WTC11 (cell line): ENCODE data around the gene CRYBA2. TPM values are rescaled to one million over a fixed set of nuclear protein-coding genes. Genes with fewer than 3 reads are reported as not detected.

Experiments used
- ATAC-seq: fragments of 200-7000 bp; cut with Tn5 transposase; 2 replicates; pipeline ENCODE4 v1.10.0; 2021; ENCODE audit warnings: mild to moderate bottlenecking, moderate library complexity
- CTCF ChIA-PET: fragments of 300-600 bp; sonication (Branson Sonifier 250); formaldehyde crosslinking; loops from one replicate; lab custom pipeline; 2021; ENCODE audit warnings: antibody characterized with exemption; lab: Charles Lee
- POLR2A ChIA-PET: fragments of 350-600 bp; sonication (Branson Sonifier 250); formaldehyde crosslinking; loops from one replicate; lab custom pipeline; 2021; ENCODE audit warnings: antibody characterized with exemption; lab: Charles Lee
- DNase-seq: peaks from one replicate; pipeline ENCODE4 v3.0.0; 2021; ENCODE audit warnings: low spot score
- H3K27ac Mint-ChIP-seq: 2 replicates; pipeline ENCODE4 v1.8.0; 2021; ENCODE audit warnings: mixed read lengths
- H3K27me3 Mint-ChIP-seq: 2 replicates; pipeline ENCODE4 v1.8.0; 2021; ENCODE audit warnings: low read depth, mild to moderate bottlenecking, moderate library complexity, mixed read lengths
- H3K36me3 Mint-ChIP-seq: 2 replicates; pipeline ENCODE4 v1.8.0; 2021; ENCODE audit warnings: mixed read lengths
- H3K4me1 Mint-ChIP-seq: 2 replicates; pipeline ENCODE4 v1.8.0; 2022; ENCODE audit warnings: mixed read lengths
- H3K4me3 Mint-ChIP-seq: 2 replicates; pipeline ENCODE4 v1.8.0; 2021; ENCODE audit warnings: mild to moderate bottlenecking, moderate library complexity, mixed read lengths
- H3K9me3 Mint-ChIP-seq: 2 replicates; pipeline ENCODE4 v1.8.0; 2021; ENCODE audit warnings: mixed read lengths
- HMGA2 ChIP-seq: fragments of 250-450 bp; sonication (Bioruptor Pico); IDR thresholded peaks from 2 replicates; pipeline ENCODE4 v1.4.0; 2021; ENCODE audit warnings: mild to moderate bottlenecking, moderate library complexity
- NFE2L1 ChIP-seq: sonication (generic); formaldehyde crosslinking; IDR thresholded peaks from 2 replicates; pipeline ENCODE4 v1.8.1; 2023; ENCODE audit warnings: missing genetic modification reagents
- NR2C2 ChIP-seq: sonication (generic); formaldehyde crosslinking; IDR thresholded peaks from 2 replicates; pipeline ENCODE4 v1.8.0; 2022; ENCODE audit warnings: mild to moderate bottlenecking, missing genetic modification reagents
- NR3C1 ChIP-seq: sonication (generic); formaldehyde crosslinking; conservative IDR thresholded peaks from 2 replicates; pipeline ENCODE4 v1.8.1; 2023; ENCODE audit warnings: low read depth, mild to moderate bottlenecking, missing genetic modification reagents
- OVOL2 ChIP-seq: fragments of 250-450 bp; sonication (Bioruptor Pico); IDR thresholded peaks from 2 replicates; pipeline ENCODE4 v1.9.0; 2021; ENCODE audit warnings: mild to moderate bottlenecking, borderline replicate concordance
- PRRX2 ChIP-seq: fragments of 250-450 bp; sonication (Bioruptor Pico); IDR thresholded peaks from 2 replicates; pipeline ENCODE4 v1.8.0; 2021; ENCODE audit warnings: mild to moderate bottlenecking
- total RNA-seq: library from RNA; stranded (reverse); gene quantifications from 3 replicates; pipeline ENCODE4 v1.2.3, GENCODE V29; 2021
- TF ChIP-seq, protein P1 (sequence below): sonication (generic); formaldehyde crosslinking; IDR thresholded peaks from 2 replicates; pipeline ENCODE4 v1.8.0; 2022; ENCODE audit warnings: mild to moderate bottlenecking, missing genetic modification reagents
- TF ChIP-seq, protein P2 (sequence below): sonication (generic); formaldehyde crosslinking; IDR thresholded peaks from 2 replicates; pipeline ENCODE4 v1.8.1; 2023; ENCODE audit warnings: mild to moderate bottlenecking, missing genetic modification reagents, borderline replicate concordance
- TF ChIP-seq, protein P3 (sequence below): sonication (generic); formaldehyde crosslinking; IDR thresholded peaks from 2 replicates; pipeline ENCODE4 v1.8.1; 2022; ENCODE audit warnings: mild to moderate bottlenecking, missing genetic modification reagents, moderate library complexity, borderline replicate concordance
- TF ChIP-seq, protein P4 (sequence below): sonication (generic); formaldehyde crosslinking; conservative IDR thresholded peaks from 2 replicates; pipeline ENCODE4 v1.8.1; 2023; ENCODE audit warnings: mild to moderate bottlenecking, low read depth, missing genetic modification reagents, moderate library complexity

Gene CRYBA2
- total RNA-seq, 1 experiment from 2014 or later = not detected

DNA sequence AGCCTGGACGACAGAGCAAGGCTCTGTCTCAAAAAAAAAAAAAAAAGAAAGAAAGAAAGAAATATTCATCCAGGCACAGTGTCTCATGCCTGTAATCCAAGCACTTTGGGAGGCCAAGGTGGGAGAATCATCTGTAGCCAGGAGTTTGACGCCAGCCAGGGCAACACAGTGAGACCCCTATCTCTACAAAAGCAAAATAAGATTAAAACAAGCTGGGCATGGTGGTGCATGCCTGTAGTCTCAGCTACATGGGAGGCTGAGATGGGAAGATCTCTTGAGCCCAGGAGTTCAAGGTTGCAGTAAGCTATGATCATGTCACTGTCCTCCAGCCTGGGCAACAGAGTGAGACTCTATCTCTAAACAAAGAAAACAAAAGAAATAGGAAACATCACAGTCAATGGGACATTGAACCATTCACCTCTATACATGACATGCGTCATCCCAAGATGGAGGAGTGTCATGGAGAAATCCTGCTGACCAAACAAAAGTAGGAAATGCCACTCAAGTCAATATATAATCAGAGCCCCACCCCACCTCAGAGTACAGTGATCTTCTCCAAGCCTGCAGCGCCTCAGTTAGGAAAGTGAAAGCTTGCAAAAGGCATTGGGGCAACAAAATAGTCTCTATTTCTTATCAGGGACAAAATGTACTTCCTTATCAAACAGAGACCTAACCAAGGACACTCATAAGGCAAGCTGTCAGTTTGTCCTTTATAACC, 18.0 kb downstream of the CRYBA2 start (continued):
- TF ChIP-seq, protein P1, sequence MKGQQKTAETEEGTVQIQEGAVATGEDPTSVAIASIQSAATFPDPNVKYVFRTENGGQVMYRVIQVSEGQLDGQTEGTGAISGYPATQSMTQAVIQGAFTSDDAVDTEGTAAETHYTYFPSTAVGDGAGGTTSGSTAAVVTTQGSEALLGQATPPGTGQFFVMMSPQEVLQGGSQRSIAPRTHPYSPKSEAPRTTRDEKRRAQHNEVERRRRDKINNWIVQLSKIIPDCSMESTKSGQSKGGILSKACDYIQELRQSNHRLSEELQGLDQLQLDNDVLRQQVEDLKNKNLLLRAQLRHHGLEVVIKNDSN (CRISPR knock-in tag) = no peak
- TF ChIP-seq NR3C1 (CRISPR knock-in tag) = no peak

DNA sequence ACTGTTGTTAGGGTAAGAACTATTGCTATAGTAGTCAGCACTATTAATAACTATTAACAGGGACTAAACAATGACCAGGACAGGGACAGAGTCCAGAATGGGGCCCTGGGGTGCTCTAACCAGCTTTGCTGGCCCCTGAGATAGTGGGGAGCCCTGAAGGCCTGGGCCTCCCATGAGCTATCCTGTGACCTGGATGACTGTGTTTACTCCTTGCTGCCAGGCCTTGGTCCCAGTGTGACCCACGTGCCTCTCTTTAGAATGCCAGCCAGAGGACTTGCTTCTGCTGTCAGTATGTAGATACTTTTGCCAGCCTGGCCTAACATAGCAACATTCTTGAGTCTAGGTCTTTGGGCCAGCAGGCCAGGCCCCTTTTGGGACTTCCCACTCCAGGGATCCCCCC, 22.3 kb downstream of the CRYBA2 start:
- DNase-seq (no peak), ATAC-seq (no peak)
- ChIA-PET POLR2A (no interaction called here), CTCF (interaction anchor here (1.0 to 2.3 kb wide), 2 partner anchors 10 to 31 kb away, joined by 3 to 19 read pairs; no protein-coding TSS in a partner anchor)
- Mint-ChIP-seq H3K27me3 (peaks cover 81% of the 10 kb centered on the region), H3K4me3 (no peak overlapping the region), H3K9me3 (peaks cover 5% of the 10 kb centered on the region; the same call in 1 of the 2 replicates), H3K4me1 (no peaks in the 10 kb centered on the region), H3K36me3 (no peaks in the 10 kb centered on the region), H3K27ac (no peak overlapping the region)
- TF ChIP-seq, protein P2, sequence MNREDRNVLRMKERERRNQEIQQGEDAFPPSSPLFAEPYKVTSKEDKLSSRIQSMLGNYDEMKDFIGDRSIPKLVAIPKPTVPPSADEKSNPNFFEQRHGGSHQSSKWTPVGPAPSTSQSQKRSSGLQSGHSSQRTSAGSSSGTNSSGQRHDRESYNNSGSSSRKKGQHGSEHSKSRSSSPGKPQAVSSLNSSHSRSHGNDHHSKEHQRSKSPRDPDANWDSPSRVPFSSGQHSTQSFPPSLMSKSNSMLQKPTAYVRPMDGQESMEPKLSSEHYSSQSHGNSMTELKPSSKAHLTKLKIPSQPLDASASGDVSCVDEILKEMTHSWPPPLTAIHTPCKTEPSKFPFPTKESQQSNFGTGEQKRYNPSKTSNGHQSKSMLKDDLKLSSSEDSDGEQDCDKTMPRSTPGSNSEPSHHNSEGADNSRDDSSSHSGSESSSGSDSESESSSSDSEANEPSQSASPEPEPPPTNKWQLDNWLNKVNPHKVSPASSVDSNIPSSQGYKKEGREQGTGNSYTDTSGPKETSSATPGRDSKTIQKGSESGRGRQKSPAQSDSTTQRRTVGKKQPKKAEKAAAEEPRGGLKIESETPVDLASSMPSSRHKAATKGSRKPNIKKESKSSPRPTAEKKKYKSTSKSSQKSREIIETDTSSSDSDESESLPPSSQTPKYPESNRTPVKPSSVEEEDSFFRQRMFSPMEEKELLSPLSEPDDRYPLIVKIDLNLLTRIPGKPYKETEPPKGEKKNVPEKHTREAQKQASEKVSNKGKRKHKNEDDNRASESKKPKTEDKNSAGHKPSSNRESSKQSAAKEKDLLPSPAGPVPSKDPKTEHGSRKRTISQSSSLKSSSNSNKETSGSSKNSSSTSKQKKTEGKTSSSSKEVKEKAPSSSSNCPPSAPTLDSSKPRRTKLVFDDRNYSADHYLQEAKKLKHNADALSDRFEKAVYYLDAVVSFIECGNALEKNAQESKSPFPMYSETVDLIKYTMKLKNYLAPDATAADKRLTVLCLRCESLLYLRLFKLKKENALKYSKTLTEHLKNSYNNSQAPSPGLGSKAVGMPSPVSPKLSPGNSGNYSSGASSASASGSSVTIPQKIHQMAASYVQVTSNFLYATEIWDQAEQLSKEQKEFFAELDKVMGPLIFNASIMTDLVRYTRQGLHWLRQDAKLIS = no peak
- TF ChIP-seq PRRX2 (CRISPR knock-in tag) (no peak), NR2C2 (CRISPR knock-in tag) (no peak)

DNA sequence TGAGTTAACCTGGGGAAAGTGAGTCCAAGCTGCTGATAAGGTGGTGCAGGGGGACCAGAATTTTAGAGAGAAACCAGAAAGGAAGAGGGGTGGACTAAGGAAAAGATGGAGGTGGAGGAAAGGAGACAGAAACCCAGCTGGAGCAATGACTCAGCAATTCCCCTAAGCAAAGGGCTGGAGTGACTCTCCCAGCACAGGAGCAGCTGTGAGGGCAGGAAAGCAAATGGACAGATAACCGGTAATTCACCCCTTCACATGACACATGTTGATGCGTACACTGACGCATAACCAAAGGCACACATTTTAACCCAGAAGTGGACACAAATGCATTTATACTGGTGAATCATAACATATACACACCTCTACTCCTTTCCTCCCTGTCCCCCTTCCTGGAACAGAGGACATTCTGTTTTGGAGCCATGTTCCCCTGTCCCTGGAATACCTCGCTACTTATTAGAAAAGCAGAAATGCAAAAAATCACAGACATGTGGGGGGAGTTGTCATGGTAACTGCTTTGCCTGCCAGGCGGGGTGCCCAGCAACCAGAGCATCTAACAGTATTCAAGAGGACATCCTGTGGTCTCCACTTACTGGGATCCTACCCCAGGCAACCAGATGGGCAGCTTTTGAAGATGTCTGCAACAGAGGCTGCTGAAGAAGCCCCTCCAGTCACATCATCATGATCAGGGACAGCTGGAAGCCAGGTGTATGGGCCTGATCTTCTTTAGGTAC, 29.0 kb downstream of the CRYBA2 start:
- no peak overlapping the region for H3K27ac Mint-ChIP-seq
- peaks cover 27% of the 10 kb centered on the region for H3K4me1 Mint-ChIP-seq
- H3K27me3 Mint-ChIP-seq = peaks cover 86% of the 10 kb centered on the region
- peak overlapping the region; percentile 77 for H3K4me3 Mint-ChIP-seq
- peaks cover 4% of the 10 kb centered on the region; the same call in 1 of the 2 replicates for H3K9me3 Mint-ChIP-seq
- H3K36me3 Mint-ChIP-seq = no peaks in the 10 kb centered on the region
- ATAC-seq (no peak), DNase-seq (no peak)
- TF ChIP-seq OVOL2 (CRISPR knock-in tag) (no peak), NFE2L1 (CRISPR knock-in tag) (peak; percentile 89; the same call in 1 of the 2 replicates)
- CTCF ChIA-PET = interaction anchor here (0.8 to 8.8 kb wide), 11 partner anchors 11 to 94 kb away, joined by 3 to 116 read pairs (median 7); no protein-coding TSS in a partner anchor
- POLR2A ChIA-PET = interaction anchor here (0.6 kb wide), 1 partner anchor 482 kb away, joined by 3 read pairs; no protein-coding TSS in a partner anchor

DNA sequence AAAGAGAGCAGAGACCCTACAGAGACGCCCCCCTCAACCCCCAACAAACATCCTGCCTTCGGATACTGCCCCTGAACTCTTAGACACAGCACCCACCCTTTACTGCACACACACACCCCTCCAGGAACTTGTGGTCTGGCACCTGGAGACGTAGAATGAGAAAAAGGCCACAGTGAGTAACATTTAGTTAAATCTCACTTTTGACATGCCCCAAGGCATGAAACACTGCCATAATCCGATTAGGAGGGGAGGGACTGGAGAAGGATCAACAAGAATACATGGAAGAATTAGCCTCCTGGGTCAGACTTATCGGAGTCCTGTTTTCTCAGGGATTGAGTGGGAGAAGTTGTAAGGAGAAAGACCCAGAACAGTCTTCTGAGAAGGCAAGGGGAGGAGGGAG, 29.6 kb downstream of the CRYBA2 start:
- ATAC-seq (no peak), DNase-seq (no peak)
- no peak overlapping the region for H3K27ac Mint-ChIP-seq
- peaks cover 86% of the 10 kb centered on the region for H3K27me3 Mint-ChIP-seq
- H3K9me3 Mint-ChIP-seq = no peaks in the 10 kb centered on the region
- POLR2A ChIA-PET = no interaction called here
- H3K36me3 Mint-ChIP-seq = no peaks in the 10 kb centered on the region
- no peak for TF ChIP-seq HMGA2
- TF ChIP-seq, protein P3, sequence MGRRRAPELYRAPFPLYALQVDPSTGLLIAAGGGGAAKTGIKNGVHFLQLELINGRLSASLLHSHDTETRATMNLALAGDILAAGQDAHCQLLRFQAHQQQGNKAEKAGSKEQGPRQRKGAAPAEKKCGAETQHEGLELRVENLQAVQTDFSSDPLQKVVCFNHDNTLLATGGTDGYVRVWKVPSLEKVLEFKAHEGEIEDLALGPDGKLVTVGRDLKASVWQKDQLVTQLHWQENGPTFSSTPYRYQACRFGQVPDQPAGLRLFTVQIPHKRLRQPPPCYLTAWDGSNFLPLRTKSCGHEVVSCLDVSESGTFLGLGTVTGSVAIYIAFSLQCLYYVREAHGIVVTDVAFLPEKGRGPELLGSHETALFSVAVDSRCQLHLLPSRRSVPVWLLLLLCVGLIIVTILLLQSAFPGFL (CRISPR knock-in tag) = no peak
- TF ChIP-seq OVOL2 (CRISPR knock-in tag) = no peak
- TF ChIP-seq, protein P1 (CRISPR knock-in tag) = no peak
- TF ChIP-seq, protein P4, sequence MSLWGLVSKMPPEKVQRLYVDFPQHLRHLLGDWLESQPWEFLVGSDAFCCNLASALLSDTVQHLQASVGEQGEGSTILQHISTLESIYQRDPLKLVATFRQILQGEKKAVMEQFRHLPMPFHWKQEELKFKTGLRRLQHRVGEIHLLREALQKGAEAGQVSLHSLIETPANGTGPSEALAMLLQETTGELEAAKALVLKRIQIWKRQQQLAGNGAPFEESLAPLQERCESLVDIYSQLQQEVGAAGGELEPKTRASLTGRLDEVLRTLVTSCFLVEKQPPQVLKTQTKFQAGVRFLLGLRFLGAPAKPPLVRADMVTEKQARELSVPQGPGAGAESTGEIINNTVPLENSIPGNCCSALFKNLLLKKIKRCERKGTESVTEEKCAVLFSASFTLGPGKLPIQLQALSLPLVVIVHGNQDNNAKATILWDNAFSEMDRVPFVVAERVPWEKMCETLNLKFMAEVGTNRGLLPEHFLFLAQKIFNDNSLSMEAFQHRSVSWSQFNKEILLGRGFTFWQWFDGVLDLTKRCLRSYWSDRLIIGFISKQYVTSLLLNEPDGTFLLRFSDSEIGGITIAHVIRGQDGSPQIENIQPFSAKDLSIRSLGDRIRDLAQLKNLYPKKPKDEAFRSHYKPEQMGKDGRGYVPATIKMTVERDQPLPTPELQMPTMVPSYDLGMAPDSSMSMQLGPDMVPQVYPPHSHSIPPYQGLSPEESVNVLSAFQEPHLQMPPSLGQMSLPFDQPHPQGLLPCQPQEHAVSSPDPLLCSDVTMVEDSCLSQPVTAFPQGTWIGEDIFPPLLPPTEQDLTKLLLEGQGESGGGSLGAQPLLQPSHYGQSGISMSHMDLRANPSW (CRISPR knock-in tag) = no peak
- H3K4me3 Mint-ChIP-seq = peak overlapping the region; percentile 77
- H3K4me1 Mint-ChIP-seq = peaks cover 31% of the 10 kb centered on the region
- CTCF ChIA-PET = interaction anchor here (0.8 to 8.8 kb wide), 13 partner anchors 10 to 95 kb away, joined by 3 to 116 read pairs (median 4); no protein-coding TSS in a partner anchor
